GM18511 (cell line): ENCODE results near the gene ANKRD24.
"Not testable (repeated sequence)": the region's sequence is repeated elsewhere in the genome, so short reads cannot be mapped to it uniquely, and the experiment has no call there.

ENCODE experiments used
- ATAC-seq: cut with Tn5 transposase; IDR thresholded peaks from one replicate; pipeline ENCODE4 v1.9.1; 2021; ENCODE audit warnings: mild to moderate bottlenecking, moderate library complexity; ENCODE audit not compliant: unreplicated experiment

The ANKRD24 gene

DNA sequence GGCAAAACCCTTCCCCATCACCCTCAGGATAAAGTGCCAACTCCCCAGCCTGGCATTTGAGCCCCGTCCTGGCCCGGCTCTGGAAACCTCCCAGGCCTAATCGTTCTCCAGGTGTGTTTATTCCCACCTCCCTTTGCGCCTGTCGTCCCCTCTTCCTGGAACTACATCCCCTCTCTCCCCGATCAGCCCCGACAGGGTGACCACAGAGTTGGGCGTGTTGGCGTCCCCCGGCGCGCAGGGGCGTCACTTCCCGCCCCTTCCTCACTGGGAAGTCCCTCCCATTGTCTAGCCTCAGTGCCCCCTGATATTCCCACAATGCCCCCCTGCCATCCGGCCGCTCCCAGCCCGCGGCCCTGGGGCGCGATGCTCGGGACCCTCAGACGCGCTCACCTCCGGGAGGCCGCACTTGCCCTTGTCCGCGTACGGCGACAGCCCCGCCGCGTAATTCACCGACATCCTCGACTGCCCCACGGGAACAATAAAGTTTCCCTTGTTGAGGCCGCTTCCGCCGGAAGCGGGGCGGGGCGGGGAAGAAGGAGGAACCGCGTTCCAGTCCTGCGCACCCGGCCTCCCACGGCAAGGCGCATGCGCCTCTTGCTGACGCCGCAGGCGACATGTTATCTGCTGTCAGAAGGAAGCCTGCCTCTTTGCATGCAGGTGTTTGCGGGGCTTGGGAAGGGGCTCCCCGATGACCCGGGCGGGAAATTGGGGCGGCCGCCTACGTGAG, at the start of gene ANKRD24, which contains the start of gene SIRT6:
Gene ANKRD24, plus strand, starts transcription at position 606 of the 727 bp plus-strand sequence. CDS start 3,737 bp downstream, outside the sequence.
Gene SIRT6, minus strand, starts transcription at position 480 of the 727 bp plus-strand sequence. Its CDS starts 24 bp downstream, at position 456.
- ATAC-seq: peak; percentile 73

DNA sequence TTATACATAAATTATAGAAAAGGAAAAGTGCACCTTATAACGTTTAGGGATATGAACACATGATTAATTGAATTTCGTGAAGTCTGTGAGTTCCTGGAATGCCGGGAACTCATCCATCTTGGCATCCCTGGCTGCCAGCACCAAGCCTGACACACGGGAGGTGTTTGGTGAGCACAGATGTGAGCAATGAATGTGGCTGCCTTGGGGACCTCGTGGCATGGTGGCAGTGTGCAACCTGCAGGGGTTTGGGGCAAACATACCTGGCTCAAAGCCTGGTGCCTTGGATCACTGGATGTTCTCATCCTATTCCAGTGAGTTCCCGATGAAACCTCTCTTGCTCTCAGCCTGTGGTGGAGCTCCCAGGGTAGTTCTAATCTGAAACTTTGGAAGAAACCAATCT, 48.1 kb upstream of the ANKRD24 start:
- no peak for ATAC-seq

DNA sequence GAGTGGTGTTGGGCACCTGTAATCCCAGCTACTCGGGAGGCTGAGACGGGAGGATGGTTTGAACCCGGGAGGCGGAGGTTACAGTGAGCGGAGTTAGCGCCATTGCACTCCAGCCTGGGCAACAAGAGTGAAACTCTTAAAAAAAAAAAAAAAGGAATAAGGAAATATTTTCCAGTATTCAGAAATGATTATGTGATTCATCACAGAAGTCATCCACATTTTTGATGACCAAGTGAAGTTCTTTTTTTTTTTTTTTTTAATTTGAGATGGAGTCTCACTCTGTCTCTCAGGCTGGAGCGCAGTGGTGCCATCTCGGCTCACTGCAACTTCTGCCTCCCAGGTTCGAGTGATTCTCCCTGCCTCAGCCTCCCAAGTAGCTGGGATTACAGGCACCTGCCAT, 47.1 kb upstream of the ANKRD24 start:
- ATAC-seq: not testable (repeated sequence)

DNA sequence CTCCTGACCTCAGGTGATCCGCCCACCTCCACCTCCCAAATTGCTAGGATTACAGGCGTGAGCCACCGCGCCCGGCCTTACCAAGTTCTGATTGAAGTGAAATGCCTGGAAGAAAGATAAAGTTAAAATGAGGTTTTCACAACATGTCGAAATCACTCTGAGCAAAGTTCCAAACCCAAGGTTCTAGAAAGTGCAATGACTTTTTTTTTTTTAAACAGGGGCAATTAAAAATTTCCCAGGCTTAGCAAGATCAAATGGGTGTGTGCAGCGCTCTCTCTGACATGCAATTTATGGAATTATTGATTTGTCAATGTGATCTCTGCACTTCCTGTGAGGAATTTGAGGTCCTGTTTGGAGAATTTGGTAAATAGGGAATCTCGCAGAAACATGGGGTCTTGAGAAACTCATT, 45.8 kb upstream of the ANKRD24 start:
- no peak for ATAC-seq

DNA sequence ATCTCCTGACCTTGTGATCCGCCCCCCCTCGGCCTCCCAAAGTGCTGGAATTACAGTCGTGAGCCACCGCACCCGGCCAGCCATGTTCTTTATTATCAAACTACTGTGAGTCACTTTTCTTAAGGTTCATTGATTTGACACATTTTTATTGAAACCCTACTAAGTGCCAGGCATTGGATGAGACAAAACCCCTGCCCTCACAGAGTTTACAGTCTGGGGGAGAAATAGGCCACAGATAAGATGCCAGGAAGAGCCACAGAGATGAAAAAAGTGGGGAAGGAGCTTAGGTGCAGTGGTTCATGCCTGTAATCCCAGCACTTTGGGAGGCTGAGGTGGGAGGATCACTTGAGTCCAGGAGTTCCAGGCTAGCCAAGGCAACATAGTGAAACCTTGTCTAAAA, 44.0 kb upstream of the ANKRD24 start:
- no peak for ATAC-seq

DNA sequence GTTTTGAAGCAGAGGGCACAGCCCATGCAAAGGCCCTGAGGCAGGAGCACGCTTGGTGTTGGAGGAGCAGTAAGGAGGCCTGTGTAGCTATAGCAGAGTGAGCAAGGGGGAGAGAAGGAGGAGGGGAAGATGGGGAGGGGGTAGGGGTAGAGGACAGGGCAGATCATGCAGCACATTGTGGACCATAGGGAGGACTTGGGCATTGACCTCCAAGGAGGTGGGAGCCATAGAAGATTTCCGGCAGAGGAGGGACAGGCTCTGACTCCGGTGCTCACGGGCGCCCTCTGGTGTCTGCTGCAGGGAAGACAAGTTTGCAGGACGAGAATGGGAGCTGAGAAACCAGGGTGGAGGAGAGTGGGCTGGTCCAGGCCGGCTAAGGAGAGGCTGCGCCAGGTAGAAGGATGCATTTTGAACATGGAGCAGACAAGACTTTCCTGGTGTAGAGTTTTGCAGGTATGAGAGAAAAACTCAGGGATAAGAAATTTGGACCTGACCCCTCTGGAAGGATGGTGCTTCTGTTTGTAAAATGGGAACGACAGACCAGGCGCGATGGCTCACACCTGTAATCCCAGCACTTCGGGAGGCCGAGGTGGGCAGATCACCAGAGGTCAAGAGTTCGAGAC, 42.8 kb upstream of the ANKRD24 start:
- no peak for ATAC-seq

DNA sequence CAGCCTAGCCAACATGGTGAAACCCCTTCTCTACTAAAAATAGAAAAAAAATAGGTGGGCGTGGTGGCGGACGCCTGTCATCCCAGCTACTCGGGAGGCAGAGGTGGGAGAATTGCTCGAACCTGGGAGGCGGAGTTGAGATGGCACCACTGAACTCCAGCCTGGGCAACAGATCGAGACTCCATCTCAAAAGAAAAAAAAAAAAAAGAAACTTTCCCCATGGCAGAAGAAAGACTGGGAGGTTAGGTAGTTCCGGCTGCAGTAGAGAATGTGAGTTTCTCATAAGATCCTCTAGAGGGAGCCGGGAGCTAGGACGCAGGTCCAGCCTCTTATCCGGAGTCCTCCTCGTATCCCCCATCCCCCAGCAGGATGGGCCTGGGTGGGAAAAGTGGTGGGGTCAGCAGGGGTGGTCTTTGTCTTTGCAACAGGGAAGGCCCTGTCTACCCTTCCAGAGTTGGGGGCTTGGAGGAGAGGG, 42.2 kb upstream of the ANKRD24 start:
- no peak for ATAC-seq

DNA sequence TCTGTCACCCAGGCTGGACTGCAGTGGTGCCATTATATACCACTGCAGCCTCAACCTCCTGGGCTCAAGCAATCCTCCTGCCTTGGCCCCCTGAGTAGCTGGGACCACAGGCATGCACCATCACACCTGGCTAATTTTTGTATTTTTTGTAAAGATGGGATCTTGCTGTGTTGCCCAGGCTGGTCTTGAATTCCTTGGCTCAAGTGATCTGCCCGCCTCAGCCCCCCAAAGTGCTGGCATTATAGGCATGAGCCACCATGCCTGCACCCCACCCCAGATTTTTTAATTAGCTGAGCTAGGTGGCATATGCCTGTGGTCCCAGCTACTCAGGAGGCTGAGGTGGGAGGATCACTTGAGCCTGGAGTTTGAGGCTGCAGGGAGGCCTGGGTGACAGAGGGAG, 39.6 kb upstream of the ANKRD24 start:
- not testable (repeated sequence) for ATAC-seq

DNA sequence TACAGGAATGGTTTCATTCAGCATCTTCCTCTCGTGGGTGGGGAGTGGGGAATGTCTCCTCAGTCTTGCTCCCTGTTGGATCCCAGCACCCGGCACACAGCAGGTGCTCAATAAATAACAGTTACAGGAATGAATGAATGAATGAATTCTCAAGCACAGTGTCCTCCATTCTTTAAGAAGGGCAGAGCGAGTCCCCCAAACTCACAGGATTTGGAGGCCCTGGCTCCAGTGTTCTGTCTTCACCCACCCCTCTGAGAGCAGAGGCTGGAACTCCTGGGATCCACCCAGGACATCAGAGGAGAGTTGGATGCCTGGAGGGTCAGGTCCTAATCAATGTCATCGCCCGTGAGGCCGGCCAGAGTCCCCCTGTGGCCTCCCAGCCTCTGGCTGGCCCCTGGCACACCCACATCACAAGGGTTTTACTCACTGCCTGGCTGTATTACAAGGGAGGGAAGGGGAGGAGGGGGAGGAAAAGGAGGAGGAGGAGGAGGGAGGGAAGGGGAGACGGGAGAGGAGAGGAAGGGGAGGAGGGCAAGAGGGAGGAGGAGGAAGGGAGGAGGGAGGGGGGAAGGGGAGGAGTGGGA, 37.7 kb upstream of the ANKRD24 start:
- no peak for ATAC-seq

DNA sequence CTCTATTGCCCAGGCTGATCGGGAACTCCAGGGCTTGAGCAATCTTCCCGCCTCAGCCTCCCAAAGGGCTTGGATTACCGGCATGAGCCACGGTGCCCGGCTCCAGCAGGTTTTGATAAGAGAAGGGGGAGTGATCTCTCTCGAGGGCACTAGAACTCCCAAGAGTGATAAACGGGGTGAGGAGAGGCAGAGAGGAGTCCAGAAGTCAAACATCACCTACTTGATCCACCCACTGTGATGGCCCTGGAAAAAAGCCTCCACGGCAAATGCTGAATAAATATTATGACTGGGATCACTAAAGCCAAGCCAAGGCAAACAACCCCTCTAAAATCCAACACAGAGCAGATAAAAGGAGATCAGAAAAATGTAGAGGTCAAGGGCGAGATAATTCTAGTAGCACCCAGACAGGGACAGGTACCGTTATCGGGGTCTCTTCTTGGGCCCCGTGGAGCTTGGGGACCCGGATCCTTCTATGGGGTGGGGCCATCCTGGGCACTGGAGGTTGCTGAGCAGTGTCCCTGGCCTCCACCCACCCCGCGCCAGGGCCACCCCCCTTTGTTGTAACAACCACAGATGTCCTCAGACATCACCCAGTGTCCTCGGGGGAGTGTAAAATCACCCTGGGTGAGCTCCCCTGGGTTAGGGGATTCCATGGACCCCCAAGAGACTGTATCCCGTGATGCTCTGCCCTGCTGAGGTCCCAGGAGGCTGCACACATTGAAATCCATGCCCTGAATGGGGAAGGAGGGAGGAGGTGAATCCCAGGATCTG, 32.8 kb upstream of the ANKRD24 start:
- ATAC-seq: no peak

DNA sequence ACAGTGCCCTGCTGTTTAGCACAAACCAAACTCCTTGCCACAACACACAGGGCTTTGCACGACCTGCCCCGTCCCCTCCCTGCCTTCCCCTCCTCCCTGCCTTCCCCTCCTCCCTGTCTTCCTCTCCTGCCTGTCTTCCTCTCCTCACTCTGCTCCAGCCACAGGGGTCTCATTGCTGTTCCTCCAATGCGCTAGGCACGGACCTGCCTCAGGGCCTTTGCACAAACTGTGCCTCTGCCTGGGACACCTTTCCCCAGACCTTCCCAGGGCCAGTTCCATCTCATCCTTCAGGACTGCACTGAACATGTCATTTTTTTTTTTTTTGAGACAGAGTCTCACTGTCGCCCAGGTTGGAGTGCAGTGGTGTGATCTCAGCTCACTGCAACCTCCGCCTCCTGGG, 30.9 kb upstream of the ANKRD24 start:
- ATAC-seq: no peak

DNA sequence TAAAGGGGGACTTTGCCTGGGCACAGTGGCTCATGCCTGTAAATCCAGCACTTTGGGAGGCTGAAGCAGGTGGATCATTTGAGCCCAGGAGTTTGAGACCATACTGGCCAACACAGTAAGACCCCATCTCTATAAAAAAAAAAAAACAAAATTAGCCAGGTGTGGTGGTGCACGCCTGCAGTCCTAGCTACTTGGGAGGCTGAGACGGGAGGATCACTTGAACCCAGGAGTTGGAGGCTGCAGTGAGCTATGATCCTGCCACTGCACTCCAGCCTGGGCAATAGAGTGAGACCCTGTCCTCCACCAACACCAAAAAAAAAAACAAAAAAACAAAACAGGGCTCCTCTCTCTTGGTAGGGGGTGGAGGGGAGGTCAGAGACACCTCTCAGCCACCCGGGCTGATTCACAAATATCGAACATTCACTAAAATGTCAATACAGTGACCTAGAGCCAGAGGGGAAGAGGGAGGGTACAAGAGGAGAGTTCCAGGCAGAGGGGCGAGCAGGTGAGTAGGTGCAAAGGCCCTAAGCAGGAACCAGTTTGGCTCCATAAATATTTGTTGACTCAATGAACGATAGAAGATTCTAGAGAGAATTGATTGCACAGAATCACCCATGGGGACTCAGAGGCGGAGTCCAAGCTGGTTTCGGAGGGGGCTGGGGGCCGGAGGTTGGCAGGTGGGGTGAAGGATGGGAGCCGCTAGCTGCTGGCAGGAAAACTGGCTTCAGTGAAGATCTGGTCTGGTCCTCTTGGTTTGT, 30.1 kb upstream of the ANKRD24 start:
- ATAC-seq: no peak

DNA sequence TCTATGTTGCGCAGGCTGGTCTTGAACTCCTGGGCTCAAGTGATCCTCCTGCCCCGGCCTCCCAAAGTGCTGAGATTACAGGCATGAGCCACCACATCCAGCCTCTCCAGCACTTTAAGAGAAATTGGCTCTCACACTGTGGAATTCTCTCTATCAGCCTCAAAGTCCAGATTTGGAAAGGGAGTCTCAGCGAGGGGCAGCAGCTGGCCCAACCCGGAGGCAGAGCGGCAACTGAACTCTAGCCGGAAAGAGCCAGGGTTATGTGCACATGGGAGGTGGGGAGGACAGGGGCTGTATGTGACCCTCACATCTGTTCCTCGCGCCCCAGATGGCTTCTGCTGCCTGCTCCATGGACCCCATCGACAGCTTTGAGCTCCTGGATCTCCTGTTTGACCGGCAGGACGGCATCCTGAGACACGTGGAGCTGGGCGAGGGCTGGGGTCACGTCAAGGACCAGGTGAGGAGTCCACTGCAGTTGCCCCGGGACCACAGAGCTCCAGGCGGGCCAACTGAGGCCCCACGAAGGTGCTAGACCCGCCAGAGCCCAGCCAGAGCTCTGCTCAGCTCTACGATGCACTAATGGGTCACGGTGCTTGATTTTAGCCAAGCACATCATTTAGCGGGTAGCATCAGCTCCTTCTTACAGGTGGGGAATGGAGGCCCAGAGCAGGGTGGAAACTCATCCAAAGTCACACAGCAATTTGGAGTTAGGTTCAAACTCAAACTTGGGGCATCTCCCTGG, 27.7 kb upstream of the ANKRD24 start:
- ATAC-seq: no peak

DNA sequence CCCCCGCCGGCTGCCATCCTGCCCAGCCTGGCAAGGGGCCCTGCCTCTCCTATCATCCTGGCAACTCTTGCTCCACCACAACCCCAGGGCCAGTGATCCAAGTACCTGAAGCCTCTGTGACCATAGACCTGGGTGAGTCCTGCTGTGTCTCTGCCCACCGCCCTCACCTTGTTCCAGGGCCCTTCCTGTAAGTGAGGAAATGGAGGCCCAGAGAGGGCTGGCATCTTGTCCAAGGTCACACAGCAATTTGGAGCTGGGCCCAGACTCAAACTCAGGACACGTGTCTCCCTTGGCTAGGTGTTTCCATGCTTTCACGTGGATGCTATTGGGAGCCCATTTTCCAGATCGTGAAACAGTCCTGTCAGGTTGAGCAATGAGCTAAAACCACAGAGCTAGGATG, 25.3 kb upstream of the ANKRD24 start:
- ATAC-seq: no peak

DNA sequence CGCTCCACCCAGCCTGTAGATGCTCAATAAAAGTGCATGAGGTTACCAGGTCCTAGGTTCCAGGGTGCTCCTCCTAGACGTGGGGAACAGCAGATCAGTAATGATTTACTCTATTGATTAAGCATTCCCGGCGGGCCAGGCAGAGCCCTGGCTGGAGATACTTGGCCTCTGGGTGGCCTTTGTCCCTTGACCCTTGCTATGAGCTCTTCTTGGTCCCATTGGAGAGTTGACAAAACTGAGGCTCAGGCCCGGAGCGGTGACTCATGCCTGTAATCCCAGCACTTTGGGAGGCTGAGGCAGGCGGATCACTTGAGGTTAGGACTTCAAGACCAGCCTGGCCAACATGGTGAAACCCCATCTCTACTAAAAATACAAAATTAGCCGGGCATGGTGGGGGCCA, 24.5 kb upstream of the ANKRD24 start:
- ATAC-seq: not testable (repeated sequence)

DNA sequence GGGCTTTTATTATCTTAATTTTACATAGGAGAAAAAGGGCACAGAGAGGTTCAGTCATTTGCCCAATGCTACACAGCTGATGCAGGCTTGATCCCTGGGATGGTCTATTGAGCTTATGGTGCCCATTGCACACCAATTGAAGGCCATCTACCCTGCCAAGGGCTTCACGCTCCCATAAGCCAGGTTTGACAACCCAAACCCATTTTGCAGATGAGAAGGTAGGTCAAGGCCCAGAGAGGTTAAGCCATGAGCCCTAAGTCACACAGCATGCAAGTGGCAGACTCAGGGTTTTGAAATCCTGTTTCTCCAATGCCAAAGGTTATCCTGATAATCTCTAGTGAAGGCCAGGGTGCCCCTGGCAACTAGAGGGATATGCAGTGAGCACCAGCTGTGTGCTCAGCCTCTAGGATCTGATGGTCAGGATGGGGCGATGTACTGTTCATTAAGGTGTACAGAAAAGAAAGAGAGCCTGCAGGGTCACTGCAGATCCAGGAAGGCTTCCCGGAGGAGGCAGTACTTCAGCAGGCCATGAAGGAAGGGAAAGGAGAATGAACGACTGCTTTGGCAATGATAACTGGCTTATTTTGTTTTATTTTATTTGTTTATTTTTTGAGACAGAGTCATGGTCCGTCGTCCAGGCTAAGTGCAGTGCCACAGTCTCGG, 20.9 kb upstream of the ANKRD24 start:
- no peak for ATAC-seq

DNA sequence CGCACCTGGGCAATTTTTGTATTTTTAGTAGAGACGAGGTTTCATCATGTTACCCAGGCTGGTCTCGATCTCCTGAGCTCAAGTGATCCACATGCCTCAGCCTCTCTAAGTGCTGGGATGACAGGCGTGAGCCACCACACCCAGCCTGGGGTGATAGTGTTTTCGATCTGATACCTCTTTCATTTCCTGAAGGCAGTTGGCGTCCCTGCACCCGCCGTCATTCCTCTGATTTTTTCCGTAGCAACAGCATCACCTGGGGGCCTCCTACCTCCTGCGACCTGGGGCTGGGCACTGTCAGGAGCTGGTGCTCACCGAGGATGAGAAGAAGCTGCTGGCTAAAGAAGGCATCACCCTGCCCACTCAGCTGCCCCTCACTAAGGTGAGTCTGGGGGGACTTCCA, 18.2 kb upstream of the ANKRD24 start:
- ATAC-seq: no peak

DNA sequence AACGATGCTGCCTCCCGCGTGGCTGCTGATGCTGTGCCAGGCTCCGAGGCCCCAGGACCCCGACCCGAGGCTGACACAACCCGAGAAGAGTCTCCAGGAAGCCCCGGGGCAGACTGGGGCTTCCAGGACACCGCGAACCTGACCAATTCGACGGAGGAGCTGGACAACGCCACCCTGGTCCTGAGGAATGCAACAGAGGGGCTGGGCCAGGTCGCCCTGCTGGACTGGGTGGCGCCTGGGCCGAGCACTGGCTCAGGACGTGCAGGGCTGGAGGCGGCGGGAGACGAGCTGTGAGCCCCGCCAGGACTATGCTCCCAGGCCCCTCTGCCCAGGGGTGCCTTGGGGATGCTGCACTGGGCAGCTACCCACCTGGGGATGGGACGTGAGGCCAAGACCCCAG, 10.8 kb upstream of the ANKRD24 start:
- ATAC-seq: no peak

DNA sequence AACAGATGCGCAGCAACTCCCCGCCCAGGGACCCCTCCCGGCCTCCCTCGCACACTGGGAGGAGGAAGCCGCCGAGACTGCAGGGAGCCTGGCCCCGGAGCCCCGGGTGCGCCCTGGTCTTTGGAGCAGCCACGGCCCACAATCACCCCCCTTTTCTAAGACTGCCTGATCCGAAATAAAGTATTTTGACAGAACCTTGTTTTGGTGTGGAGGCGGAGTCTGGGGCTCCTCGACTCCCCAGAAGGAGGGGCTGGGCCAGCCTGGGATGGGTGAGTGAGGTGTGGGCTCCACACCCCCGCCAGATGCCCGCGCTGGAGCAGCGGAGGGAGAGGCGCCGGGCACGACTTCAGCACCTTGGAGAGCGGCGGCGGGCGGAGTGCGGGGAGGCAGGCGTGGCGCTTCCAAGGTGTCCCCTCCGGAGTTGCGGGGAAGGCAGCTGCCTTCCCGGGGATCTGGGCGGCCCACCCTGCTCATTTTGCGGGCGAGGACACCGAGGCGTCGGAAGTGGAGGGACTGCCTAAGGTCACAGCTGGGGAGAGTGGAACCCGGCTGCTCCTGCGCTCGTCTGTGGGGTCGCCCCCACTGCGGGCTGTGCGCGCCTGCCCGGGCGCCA, 9.5 kb upstream of the ANKRD24 start:
- ATAC-seq: no peak
